ENCODE results near the gene CHMP6.

DNA sequence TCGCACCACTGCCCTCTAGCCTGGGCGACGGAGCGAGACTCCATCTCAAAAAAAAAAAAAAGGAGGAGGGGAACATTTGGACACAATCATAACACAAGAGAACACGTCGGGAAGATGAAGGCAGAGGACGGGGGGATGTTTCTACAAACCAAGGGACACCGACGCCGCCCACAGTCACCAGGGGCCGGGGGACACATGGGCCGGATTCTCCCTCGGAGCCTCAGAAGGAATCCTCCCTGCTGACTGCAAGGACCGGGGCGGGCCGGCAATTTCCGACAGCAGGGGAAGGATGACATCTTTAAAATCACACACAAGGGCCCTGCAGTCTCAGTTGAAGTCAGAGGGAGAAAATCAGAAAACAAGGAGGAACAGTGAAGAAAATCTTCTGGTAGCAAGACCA lies 8.1 kb upstream of the CHMP6 start:
- TF ChIP-seq, protein P1, sequence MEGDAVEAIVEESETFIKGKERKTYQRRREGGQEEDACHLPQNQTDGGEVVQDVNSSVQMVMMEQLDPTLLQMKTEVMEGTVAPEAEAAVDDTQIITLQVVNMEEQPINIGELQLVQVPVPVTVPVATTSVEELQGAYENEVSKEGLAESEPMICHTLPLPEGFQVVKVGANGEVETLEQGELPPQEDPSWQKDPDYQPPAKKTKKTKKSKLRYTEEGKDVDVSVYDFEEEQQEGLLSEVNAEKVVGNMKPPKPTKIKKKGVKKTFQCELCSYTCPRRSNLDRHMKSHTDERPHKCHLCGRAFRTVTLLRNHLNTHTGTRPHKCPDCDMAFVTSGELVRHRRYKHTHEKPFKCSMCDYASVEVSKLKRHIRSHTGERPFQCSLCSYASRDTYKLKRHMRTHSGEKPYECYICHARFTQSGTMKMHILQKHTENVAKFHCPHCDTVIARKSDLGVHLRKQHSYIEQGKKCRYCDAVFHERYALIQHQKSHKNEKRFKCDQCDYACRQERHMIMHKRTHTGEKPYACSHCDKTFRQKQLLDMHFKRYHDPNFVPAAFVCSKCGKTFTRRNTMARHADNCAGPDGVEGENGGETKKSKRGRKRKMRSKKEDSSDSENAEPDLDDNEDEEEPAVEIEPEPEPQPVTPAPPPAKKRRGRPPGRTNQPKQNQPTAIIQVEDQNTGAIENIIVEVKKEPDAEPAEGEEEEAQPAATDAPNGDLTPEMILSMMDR (IDR thresholded peaks at IDR 0.05; ENCODE audit: low read depth, low read length, missing input control), result no peak
- TF ChIP-seq RAD21 (IDR thresholded peaks at IDR 0.05), result no peak
- TF ChIP-seq YY1 (IDR thresholded peaks at IDR 0.05), result no peak
- TF ChIP-seq, protein P2, sequence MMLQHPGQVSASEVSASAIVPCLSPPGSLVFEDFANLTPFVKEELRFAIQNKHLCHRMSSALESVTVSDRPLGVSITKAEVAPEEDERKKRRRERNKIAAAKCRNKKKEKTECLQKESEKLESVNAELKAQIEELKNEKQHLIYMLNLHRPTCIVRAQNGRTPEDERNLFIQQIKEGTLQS (IDR thresholded peaks at IDR 0.05), result no peak

Data from liver (tissue), 3 donors.